Transverse colon (tissue), 4 donors: Measurements from ENCODE around the gene CMTM4. TPM values are rescaled to one million over a fixed set of nuclear protein-coding genes. Genes with fewer than 3 reads are reported as not detected.

Experiments used
- DNase-seq: peaks from one replicate; pipeline ENCODE4 v3.0.0-alpha.2; 2019
- H3K27ac ChIP-seq, 4 donors: fragments of 200-600 bp; sonication (generic); 2 replicates each; pipeline ENCODE4 v1.5.1; 2016 to 2018; ENCODE audit warnings: inconsistent platforms in 4 of 4
- H3K27me3 ChIP-seq: fragments of 200-600 bp; sonication (generic); 2 replicates; pipeline ENCODE4 v1.5.1; 2017; ENCODE audit warnings: inconsistent platforms
- H3K36me3 ChIP-seq, 4 donors: fragments of 200-600 bp; sonication (generic); 2 replicates each; pipeline ENCODE4 v1.5.1; 2017 to 2019; ENCODE audit warnings: inconsistent platforms in 4 of 4
- H3K4me1 ChIP-seq, 4 donors: fragments of 200-600 bp; sonication (generic); 2 replicates each; pipeline ENCODE4 v1.5.1; 2017 to 2020; ENCODE audit warnings: inconsistent platforms in 4 of 4
- H3K4me3 ChIP-seq, 4 donors: fragments of 200-600 bp; sonication (generic); 1 replicate in 1 of 4; 2 replicates in 3 of 4; pipeline versions ENCODE4 v1.5.1 to v1.6.1; 2017 to 2019; ENCODE audit warnings: inconsistent platforms in 4 of 4
- H3K9me3 ChIP-seq, 2 donors: fragments of 200-600 bp; sonication (generic); 2 replicates each; pipeline ENCODE4 v1.5.1; 2017 to 2019; ENCODE audit warnings: inconsistent platforms in 2 of 2
- CTCF ChIP-seq, 5 experiments: fragments of 200-600 bp in 3 of 5; fragments of 450-650 bp in 2 of 5; sonication (generic) in 3 of 5; IDR thresholded peaks; 1 replicate in 2 of 5; 2 replicates in 3 of 5; pipeline ENCODE4 v1.5.1; 2016 to 2017; ENCODE audit warnings: antibody characterized with exemption in 5 of 5, inconsistent platforms in 3 of 5, mild to moderate bottlenecking in 2 of 5, moderate library complexity in 1 of 5
- EP300 ChIP-seq: sonication (generic); formaldehyde crosslinking; IDR thresholded peaks from one replicate; pipeline ENCODE4 v1.6.1; 2017; ENCODE audit warnings: antibody characterized with exemption, low read depth
- POLR2A ChIP-seq: fragments of 450-650 bp; IDR thresholded peaks from one replicate; pipeline ENCODE4 v1.6.1; 2016; ENCODE audit warnings: antibody characterized with exemption, mild to moderate bottlenecking, moderate library complexity
- POLR2AphosphoS5 ChIP-seq, 3 donors: sonication (generic); formaldehyde crosslinking; IDR thresholded peaks; one replicate each; pipeline ENCODE4 v1.6.1; 2016; ENCODE audit warnings: antibody characterized with exemption in 3 of 3
- WGBS, 2 donors: methylation state at CpG; one replicate each; pipeline ENCODE4 v1.1.5; 2018; ENCODE audit warnings: low coverage in 1 of 2; 5-methylcytosine and 5-hydroxymethylcytosine counted together
- in situ Hi-C, 4 donors: fragments of 200-750 bp; cut with MboI; loops; one replicate each; pipeline versions ENCODE4 v1.15.0 to v1.15.1; 2017; ENCODE audit warnings: low sequenced_read_pairs in 3 of 4, low pct_ligation_motif_present in 1 of 4, low pct_unique_long_range_greater_than_20kb in 1 of 4
- intact Hi-C: fragments of 100-400 bp; cut with DNase I; formaldehyde crosslinking; loops from one replicate; pipeline ENCODE4 v1.15.1; 2023; ENCODE audit warnings: low total_unique reads
- total RNA-seq, 4 donors: library from RNA; depleted of rRNA; stranded (reverse); fragments of >200 nt; gene quantifications; one replicate each; pipeline ENCODE4 v1.1.0, GENCODE V29; 2016

The CMTM4 gene
- total RNA-seq, 4 donors from 2014 or later, result 77.0 to 167 (median 163) TPM

GRCh38 chr16:66719246-66719645 is 22.7 kb upstream of the CMTM4 start:
- TF ChIP-seq EP300 (no peak), POLR2AphosphoS5 (IDR thresholded peaks at IDR 0.05) (no peak), POLR2A (no peak), CTCF (IDR thresholded peaks at IDR 0.05) (no peak)
- H3K4me3 ChIP-seq, result no peak overlapping the region

GRCh38 chr16:66717776-66718175 is 21.2 kb upstream of the CMTM4 start:
- Histone ChIP-seq H3K27me3 (no peaks in the 10 kb centered on the region), H3K4me1 (peaks cover 3 to 19% (median 7%) of the 10 kb centered on the region in 4 donors), H3K9me3 (no peaks in the 10 kb centered on the region), H3K27ac (no peak overlapping the region), H3K36me3 (peaks cover 0 to 16% (median 3%) of the 10 kb centered on the region in 4 donors), H3K4me3 (no peak overlapping the region)
- WGBS, 2 donors, result 83% methylated on average over 4 of the region's 4 CpGs; no CpG with 5 or more reads in 1 of the 2 donors
- intact Hi-C loops, result no loop called here
- TF ChIP-seq POLR2AphosphoS5 (IDR thresholded peaks at IDR 0.05), result no peak
- no peak for TF ChIP-seq CTCF (IDR thresholded peaks at IDR 0.05)
- TF ChIP-seq POLR2A, result no peak
- in situ Hi-C loops, result no loop called here
- DNase-seq, result no peak

More at GRCh38 chr16:66719246-66719645, 22.7 kb upstream of the CMTM4 start:
- Histone ChIP-seq H3K27me3 (no peaks in the 10 kb centered on the region), H3K9me3 (no peaks in the 10 kb centered on the region), H3K27ac (no peak overlapping the region), H3K4me1 (peaks cover under 1 to 15% (median 4%) of the 10 kb centered on the region in 4 donors), H3K36me3 (peaks cover 0 to 30% (median 10%) of the 10 kb centered on the region in 4 donors)
- DNase-seq, result no peak
- in situ Hi-C loops (no loop called here), intact Hi-C loops (no loop called here)
- 95 to 100% methylated on average over 2 to 4 of the region's 4 CpGs for WGBS, 2 donors

GRCh38 chr16:66717112-66717675 is 20.7 kb upstream of the CMTM4 start:
- no peaks in the 10 kb centered on the region for H3K9me3 ChIP-seq
- 49 to 62% methylated on average over 5 to 12 of the region's 12 CpGs for WGBS, 2 donors

More at GRCh38 chr16:66717112-66717675, 20.7 kb upstream of the CMTM4 start:
- in situ Hi-C loops (no loop called here), intact Hi-C loops (no loop called here)
- Histone ChIP-seq H3K36me3 (peaks cover 0 to 10% (median under 1%) of the 10 kb centered on the region in 4 donors), H3K27me3 (no peaks in the 10 kb centered on the region), H3K4me3 (no peak overlapping the region), H3K4me1 (peaks cover 3 to 19% (median 7%) of the 10 kb centered on the region in 4 donors), H3K27ac (no peak overlapping the region)
- TF ChIP-seq POLR2A, result no peak
- TF ChIP-seq CTCF (IDR thresholded peaks at IDR 0.05), result peak; percentile 30 to 67 (median 58)
- TF ChIP-seq EP300, result no peak
- TF ChIP-seq POLR2AphosphoS5 (IDR thresholded peaks at IDR 0.05), result peak in 1 of 3 donors; percentile 46
- DNase-seq, result peak; percentile 47
